GM18868 (cell line): Measurements from ENCODE around the gene FTO.

Source experiments
- ATAC-seq: cut with Tn5 transposase; IDR thresholded peaks from one replicate; pipeline ENCODE4 v1.9.1; 2021; ENCODE audit warnings: mild to moderate bottlenecking, moderate library complexity; ENCODE audit not compliant: unreplicated experiment

FTO gene

DNA sequence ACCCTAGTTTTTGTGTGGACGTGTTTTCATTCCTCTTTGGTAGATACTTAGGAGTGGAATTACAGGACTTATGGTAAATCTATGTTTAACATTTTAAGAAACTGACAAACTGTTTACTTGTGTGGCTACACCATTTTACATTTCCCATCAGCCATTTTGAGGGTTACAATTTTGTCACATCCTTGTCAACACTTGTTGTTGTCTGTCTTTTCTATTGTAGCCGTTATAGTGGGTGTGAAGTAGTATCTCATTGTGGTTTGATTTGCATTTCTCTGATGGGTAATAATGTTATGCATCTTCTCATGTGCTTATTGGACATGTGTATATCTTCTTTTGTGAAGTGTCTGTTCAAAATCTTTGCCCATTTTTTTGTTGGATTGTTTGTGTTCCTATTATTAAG is 4.5 kb downstream of the FTO start:
- ATAC-seq = no peak

DNA sequence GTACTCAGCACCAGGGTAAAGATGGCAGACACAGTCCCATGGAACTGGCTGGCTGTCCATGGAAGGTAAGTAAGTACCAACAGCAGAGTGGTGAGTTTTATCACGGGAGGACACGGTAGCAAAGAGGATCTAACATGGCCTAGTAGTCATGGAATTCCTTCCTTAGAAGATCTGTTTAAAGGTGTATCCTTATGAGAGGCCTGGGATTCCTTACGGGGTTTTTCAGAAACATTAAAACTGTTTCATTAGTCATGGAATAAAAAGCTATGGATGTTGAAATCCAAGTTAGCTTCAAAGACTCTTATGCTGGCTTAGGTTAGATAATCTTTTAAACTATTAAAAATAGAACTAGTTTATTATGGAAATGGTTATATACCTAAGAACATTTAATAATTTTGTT is 7.4 kb downstream of the FTO start:
- ATAC-seq = no peak

DNA sequence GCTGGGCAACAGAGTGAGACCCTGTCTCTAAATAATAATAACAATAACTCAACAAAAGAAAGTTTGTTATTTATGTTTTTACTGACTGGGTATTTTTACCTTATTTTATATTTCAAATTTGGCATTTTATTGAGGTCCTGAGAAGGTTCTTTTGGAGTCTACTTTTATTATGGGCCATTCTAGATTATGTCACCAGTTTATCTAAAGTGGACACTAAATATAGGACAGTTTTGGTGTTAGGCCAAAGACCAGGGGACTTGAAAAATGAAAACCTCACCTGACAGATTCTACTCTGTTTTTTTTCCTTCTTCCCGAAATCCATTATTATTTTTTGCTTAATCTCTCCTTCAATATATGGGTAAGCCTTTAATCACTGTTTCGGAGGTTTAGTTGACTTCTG is 8.1 kb downstream of the FTO start:
- ATAC-seq = no peak

DNA sequence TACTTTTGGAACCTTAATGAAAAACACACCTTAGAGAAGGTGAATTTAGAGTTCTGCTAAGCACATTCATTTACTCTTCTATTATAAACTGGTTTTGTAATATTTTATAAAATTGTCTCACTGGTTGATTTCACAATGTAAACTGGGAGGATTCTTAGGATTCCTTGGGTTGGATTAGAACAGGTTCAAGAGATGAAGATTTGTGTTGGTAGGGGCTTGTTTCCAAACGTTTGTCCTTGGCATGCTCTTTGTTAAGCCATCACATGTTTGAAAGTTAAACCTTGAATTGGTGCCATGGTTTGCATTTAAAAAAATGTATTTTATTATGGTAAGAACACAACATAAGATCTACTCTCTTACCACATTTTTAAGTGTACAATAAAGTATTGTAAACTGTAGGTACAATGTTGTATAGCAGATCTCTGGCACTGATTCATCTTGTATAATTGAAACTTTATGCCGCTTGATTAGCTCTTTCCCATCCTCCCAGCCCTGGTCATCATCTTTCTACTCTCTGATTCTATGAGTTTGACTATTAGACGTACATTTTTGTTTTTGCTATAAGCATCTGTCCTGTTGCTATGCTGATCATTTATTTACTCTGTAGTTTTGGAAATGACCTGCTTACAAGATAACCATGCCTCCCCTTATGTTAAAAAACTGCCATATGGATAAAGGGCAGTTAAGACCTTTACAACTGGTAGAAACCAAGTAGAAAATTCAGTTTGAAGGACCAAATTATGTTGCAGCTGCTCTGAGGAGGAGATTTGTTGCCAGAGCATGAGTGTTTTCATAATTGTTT is 9.6 kb downstream of the FTO start:
- ATAC-seq = no peak

DNA sequence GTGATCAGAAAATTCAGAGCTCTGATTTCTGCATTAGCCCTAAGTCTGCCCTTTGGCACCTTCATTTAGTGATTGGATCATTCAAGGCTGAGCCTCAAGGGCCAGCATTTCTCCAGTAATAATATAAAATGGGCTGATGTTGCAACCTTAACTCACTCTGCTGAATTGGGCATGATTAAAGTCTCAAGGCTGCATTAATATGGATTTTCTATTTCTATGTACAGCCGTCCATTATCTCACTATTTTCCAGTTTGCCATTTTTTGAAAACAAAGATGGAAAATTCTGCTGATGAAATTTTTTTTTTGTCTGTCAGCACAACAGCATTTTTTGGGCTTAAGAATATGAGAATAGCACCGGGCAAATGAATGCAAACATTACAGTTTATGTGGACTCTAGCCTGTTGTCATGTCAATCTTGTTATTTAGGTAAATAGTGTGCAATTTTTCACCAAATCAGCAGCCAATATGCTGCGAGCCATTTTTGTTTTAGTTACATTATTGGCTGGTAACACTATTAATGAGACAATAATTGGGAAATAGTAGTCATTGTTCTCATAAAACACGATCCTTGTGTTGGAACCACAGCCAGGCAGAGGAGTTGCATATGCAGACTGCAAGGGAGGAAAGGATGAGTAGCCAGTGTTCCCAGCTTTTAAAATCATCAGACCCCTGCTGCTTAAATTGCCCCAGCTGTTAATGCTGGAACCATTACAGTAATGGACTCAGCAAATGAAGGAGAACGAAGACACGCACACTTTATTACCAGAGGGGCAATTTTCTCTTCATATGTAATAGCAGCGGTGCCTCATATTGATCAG is 10.5 kb downstream of the FTO start:
- ATAC-seq = no peak

DNA sequence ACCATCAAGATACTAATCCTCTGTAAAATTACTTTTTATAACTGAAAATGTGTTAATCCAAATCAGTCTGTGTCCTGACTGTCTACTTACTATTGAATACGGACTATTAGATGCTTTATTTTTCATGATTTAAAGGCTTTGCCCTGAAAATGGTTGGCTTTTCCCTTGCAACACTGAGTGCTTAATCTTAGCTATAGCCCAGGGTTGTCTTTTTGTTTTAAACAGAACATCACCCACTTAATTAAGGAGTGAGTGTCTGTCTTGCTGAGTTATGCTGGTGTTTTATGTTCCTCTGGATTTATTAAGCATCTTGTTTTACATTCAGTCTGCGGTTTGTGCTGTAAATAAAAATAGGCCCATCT is 11.0 kb downstream of the FTO start:
- ATAC-seq = no peak

DNA sequence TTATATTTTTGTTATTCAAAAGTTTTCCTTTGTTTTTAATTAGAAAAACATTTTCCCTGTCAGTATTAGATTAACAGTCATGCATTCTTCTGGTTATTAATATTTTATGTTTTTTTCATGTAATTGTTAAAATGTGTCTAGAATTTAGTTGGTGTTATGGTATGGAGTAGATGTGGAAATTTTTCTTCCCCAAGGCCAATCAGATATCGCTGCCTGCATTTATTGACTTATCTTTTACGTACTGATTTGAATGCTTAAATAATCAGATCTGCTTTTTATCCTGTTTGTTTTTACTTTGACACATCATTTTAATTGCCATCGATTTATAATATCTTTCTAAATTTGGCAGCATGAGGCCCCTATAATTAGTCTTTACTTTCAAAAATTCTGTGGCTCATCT is 13.6 kb downstream of the FTO start:
- no peak for ATAC-seq

DNA sequence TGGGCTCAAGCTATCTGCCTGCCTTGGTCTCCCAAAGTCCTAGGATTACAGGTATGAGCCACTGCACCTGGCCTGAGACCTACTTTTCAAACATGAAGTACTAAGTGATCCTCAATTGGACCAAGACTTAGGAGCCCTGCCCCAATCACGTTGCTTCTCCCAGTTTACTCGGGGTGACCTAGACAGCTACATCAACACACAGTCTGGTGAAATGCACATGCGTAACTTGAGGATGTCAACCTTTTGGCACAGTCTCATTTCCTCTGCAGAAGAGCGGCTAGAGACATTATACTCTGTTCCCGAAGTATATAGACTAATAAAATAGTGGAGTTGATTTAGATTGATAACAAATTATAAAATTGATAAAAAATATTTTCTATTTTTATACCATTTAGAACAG is 17.1 kb downstream of the FTO start:
- ATAC-seq = no peak

DNA sequence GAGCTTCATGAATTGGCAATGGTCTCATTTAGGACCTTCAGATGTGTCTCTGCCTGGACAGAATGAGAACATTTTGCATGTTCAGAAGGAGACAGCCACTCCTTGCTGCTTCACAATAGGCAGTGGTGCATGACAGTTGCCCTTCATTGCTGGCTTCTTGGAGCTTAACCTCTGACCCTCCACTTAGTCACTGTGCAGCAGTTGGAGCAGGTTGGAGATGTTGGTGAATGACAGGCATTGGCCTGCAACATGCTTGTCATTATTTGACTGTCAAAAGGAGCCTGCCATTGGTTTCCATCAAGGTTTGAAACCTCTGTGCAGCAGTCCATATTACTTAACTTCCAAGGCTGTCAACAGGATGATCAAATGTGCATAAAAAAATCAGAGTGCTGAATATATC is 22.7 kb downstream of the FTO start:
- ATAC-seq = peak; percentile 41

DNA sequence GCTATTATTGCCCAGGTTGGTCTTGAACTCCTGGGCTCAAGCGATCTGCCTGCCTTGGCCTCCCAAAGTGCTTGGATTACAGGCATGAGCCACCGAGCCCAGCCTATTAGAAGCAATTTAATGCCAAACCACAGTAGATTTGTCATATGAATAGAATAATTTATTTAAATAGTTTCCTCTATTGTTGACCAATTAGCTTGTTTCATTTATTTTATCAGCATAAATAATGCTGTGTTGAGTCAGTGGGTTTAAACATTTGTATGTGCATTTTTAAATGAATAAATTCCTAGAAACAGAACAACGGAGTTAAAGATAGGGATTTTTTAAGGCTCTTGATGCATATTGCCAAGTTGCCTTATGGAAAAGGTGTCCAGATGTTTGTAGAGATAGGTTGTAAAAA is 26.7 kb downstream of the FTO start:
- ATAC-seq = no peak

DNA sequence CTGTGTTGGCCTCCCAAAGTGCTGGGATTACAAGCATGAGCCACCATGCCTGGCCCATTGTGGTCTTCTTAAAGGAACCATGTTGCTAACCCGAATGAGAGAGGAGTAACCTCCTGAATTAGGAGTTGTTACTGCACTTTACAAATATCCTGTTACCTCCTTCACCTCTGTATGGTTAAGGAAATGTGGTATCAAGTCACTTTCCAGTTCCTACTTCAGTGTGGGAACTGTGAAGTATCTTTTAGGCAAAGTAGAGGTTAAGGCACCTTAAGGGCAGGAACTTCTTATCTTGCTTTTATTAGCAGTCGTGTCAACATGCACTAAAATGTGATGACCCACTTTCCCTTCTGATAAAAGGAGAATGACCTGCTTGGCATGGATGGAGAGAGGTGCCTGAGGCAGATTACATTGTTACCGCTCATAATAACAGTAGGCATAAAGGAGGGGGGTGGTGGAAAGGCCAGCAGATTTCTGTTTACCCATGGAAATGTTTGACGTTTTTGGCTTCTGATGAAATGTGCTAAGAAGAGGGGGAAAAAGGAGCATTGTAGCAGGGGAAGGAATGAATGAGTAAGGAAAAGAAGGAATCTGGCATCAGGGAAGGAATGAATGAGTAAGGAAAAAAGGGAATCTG is 28.5 kb downstream of the FTO start:
- ATAC-seq = no peak

DNA sequence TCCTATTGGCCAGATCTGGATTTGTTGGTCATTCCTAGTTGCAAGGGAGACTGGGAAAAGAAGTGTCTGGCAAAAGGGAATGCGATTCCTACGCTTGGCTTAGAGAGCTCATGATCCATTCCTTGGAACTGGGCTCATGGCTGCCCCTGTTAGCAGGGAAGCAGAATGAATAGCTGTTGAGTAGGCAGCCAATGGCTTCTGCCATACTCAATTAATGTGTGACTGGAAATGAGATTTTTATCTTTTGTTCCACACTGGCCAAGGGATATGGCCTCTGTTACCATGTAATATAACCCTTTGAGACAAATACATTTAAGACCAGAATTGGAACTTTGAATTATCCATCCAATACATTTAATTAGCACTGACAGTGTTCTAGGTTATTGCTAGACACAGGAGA is 31.0 kb downstream of the FTO start:
- ATAC-seq = no peak

DNA sequence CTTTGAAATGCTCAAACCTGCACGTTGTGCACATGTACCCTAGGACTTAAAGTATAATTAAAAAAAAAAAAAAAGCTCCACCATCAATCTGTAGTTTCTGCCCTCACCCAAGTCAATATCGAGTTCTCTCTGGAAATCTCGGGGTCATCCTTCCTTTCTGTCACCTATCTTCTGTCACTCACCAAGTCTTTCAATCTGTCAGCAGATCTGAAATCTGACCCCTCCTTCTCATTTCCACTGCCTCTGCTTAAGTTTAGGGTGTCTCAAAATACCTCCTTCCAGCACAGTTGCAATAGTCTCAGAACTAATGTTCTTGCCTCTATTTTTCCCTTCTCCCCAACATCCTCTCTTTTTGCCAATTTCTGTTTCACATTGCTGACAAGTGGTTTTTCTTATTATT is 32.3 kb downstream of the FTO start:
- no peak for ATAC-seq

DNA sequence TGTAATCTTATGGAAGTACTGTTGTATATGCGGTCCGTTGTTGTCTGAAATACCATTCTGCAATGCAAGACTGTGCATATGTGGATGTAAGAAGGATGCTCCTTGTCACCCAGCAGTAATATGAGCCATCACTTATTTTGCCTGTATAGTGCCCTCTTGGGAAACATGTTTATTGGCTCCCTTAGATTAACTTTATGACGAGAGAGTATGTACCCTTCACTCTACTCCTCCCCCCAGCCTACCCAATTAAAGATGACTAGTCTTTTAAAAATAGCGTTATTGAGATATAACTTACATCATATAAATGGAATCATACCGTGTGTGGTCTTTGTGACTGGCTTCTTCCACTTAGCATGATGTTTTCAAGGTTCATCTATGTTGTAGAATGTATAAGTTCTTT is 33.6 kb downstream of the FTO start:
- no peak for ATAC-seq

DNA sequence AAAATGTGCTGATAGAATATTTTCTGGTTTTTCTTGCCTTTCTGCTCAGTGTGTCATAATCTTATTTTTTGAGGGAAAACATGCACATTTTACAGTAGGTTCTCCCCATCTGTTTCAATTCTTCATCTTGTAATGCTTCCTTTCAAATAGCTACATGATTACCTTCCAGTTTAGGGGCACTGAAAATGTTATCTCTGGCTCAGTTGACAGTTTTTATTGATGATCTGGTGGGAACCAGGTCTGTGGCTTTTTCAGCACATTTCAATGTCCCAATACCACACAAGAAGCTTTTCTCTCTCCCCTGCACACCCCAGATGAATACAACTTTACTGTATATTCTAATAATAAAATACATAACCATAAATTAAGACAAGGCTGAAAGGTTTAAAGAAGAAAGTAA is 36.5 kb downstream of the FTO start:
- ATAC-seq = no peak

DNA sequence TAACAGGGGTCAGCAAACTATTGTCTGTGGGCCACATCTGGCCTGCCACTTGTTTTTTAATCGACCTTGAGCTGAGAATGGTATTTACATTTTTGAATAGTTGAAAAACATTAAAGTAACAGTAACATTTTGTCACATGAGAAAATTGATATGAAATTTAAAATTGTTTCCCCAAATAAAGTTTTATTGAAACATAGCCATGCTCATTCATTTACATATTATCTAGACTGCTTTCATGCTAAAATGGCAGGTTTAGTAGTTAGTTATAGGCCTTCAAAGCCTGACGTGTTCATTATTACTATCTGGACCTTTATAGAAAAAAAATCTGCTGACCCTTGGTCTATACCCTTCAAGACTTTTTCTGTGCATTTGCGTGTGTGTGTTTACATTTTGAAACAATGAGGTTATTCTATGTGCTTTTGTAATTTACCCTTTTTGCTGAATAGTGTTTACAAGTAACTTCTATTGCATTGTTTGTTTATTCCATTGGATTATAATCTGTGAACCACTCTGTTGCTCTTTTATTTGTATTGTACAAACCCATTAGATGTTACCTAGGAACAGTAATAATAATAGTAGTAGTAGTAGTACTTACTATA is 37.1 kb downstream of the FTO start:
- ATAC-seq = no peak

DNA sequence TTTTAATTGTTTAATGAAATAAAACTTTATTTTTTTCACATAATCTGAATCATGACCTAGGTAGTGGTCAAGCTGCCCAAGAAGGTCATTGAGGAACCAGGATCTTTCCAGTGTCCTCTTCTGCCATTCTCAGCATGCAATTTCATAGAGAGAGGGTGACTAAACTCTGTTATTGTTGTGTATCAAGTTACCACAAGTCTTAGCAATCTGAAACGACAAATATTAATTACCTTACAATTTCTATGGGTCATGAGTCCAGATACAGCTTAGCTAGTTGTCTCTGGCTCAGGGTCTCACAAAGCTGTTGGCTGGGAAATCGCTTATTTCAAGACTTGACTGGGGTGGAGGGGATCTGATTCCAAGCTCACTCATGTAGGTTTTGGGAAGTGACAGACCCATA is 37.6 kb downstream of the FTO start:
- no peak for ATAC-seq

DNA sequence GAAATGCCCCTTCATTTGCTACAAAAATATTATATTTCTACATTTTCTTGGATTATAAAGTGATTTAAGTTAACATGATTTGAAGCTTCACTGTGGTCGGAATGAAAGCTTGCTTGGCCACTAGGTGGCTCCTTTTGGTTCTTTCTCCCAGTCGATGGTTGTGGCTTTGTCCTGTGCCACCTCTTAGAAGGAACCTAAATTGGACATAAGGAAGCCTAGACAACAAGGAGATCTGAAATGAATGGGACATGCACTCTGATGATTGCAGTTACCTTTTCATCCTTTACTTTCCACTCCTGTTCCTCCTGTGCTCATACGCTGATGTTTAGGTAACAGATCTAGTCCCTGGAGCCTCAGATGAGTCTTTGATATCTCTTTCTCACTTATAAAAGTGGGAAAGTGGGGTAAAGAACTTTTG is 39.2 kb downstream of the FTO start:
- ATAC-seq = no peak

DNA sequence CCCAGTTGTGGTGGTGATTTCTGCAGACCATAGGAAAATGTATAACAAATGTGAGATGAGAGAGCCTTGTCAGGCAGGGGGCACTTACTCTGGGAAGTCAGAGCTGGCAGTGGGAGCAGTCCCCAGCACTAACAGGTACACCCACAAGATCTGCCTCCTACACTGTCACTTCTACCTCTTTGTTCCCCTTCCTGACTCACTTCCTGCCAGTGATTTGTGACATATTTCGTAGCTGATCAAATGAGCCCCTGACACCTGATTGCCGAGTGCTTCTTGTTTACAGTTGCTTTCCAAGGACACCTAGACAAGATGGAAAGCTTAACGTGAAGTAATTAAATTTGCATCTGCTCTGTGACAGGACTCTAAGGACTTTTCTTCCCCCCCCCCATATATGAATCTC is 40.5 kb downstream of the FTO start:
- ATAC-seq = no peak

DNA sequence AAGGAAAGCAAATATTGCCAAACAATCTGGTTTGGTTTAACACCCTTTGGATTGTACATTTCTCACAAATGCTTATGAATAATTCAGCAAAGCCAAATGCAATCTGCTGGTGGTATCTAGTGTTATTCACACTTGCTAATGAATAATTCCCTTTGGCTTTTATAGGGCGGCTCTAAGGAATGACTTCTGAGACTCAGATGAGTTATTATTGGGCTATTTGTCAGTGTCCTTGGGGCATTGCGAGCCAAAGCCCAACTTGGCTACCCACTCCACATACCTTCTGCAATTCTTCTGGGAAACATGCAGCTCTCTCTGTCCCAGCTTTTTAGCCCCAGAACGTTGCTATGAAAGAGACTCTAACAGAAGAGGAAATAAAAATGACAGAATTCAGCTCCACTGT is 41.1 kb downstream of the FTO start:
- no peak for ATAC-seq

DNA sequence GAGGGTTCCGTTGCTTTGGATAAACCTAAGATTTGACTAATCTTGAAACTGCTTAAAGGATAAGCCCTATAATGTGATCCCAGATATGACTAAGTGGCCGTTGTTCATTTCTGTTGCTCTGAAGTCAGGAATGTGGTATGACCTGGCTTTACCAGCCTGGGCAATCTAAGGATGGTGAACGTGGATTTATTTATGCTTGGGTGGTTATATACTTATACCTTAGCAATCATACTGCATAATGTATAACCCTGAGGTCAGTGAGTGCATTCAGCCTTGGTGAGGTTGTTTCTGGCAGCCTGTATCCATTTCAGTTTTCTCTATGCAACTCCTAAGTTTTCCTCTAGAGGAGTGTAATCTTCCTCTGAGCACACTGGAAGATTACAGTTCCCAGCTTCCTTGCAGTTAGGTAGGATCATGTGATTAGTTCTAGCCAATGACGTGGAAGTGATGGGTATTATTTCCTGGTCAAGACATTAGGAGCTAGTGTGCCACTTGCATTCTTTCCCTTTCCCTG is 41.9 kb downstream of the FTO start:
- ATAC-seq = no peak
